ENCODE measurements around the gene KMT2E. TPM values are rescaled to one million over a fixed set of nuclear protein-coding genes. Genes with fewer than 3 reads are reported as not detected.

KMT2E gene
- total RNA-seq, 1 donor from 2014 or later, result 43.0 TPM

DNA sequence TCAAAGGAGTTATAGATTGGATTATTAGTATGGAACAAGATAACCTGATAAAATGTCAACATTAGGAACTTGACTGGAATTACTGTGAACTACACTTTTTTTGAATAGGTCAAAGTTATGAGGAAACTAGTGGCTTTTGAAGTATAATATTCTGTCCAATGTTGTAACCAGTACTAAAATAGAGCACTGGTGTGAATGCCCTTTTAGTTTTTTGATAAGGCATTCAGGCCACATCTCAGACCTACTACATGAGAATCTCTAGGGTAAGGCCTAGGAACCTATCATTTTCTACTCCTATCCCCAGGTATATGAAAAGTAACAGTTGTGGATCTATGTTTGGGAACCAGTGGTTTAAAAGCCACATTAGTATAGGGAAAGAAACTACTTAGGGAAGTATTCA lies 16.4 kb downstream of the KMT2E start:
- no peak for DNase-seq (ENCODE audit: low spot score in 2 of 2)
- no peaks in the 10 kb centered on the region for H3K27me3 ChIP-seq

DNA sequence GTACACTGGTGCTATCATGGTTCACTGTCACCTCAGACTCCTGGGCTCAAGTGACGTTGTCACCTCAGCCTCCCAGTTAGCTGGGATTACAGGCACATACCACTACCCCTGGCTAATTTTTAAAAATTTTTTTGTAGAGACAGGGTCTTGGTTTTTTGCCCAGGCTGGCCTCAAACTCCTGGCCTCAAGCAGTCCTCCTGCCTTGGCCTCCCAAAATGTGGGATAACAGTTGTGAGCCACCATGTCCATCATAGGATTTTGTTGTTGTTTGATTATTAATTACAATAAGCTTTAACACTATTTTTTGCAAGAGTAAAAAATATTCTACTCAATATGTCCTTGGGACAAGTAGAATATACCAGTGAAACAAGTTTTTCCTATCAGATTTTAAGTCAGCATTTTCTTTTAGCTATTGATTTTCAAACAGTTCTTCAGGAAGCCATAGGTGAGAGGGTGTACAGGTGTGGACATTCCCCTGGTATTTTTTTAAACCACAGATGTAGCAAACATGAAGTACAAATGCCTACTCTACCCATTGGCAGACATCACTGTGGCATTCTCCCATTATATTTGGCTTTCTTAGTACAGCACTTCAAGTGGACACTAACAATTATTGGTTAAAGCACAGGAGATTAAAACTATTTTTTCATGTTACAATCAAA lies 18.7 kb downstream of the KMT2E start:
- no peaks in the 10 kb centered on the region for H3K27me3 ChIP-seq
- no peak overlapping the region for H3K27ac ChIP-seq
- TF ChIP-seq, protein P1, sequence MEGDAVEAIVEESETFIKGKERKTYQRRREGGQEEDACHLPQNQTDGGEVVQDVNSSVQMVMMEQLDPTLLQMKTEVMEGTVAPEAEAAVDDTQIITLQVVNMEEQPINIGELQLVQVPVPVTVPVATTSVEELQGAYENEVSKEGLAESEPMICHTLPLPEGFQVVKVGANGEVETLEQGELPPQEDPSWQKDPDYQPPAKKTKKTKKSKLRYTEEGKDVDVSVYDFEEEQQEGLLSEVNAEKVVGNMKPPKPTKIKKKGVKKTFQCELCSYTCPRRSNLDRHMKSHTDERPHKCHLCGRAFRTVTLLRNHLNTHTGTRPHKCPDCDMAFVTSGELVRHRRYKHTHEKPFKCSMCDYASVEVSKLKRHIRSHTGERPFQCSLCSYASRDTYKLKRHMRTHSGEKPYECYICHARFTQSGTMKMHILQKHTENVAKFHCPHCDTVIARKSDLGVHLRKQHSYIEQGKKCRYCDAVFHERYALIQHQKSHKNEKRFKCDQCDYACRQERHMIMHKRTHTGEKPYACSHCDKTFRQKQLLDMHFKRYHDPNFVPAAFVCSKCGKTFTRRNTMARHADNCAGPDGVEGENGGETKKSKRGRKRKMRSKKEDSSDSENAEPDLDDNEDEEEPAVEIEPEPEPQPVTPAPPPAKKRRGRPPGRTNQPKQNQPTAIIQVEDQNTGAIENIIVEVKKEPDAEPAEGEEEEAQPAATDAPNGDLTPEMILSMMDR (IDR thresholded peaks at IDR 0.05), result no peak
- intact Hi-C loops (cut with DNase I), result no loop called here
- no peaks in the 10 kb centered on the region for H3K9me3 ChIP-seq
- no peak overlapping the region for H3K4me3 ChIP-seq
- peaks cover 2 to 33% of the 10 kb centered on the region in 2 donors for H3K4me1 ChIP-seq
- DNase-seq (ENCODE audit: low spot score in 2 of 2), result no peak
- H3K36me3 ChIP-seq, result no peaks in the 10 kb centered on the region

More for the DNA sequence above, 16.4 kb downstream of the KMT2E start:
- peaks cover 7 to 37% of the 10 kb centered on the region in 2 donors for H3K4me1 ChIP-seq
- H3K9me3 ChIP-seq, result no peaks in the 10 kb centered on the region
- H3K36me3 ChIP-seq, result no peaks in the 10 kb centered on the region
- intact Hi-C loops (cut with DNase I), result no loop called here
- H3K27ac ChIP-seq, result no peak overlapping the region
- TF ChIP-seq, protein P1 (IDR thresholded peaks at IDR 0.05), result no peak
- no peak overlapping the region for H3K4me3 ChIP-seq

DNA sequence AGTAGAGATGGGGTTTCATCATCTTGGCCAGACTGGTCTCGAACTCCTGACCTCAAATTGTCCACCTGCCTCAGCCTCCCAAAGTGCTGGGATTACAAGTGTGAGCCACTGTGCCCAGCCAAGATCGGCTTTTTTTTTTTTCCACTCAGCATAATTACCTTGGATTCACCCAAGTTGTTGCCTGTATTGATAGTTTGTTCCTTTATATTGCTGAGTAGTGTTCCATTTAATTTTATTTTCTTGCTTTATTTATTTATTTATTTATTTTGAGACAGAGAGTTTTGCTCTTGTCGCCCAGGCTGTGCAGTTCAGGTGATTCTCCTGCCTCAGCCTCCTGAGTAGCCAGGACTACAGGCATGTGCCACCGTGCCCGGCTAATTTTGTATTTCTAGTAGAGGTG lies 21.3 kb downstream of the KMT2E start:
- DNase-seq (ENCODE audit: low spot score in 2 of 2), result no peak
- no peak overlapping the region for H3K27ac ChIP-seq
- TF ChIP-seq, protein P1 (IDR thresholded peaks at IDR 0.05), result no peak
- H3K9me3 ChIP-seq, result no peaks in the 10 kb centered on the region
- no peak overlapping the region for H3K4me3 ChIP-seq
- intact Hi-C loops (cut with DNase I), result no loop called here
- no peaks in the 10 kb centered on the region for H3K36me3 ChIP-seq
- H3K4me1 ChIP-seq, result peaks cover 2 to 18% of the 10 kb centered on the region in 2 donors
- no peaks in the 10 kb centered on the region for H3K27me3 ChIP-seq

DNA sequence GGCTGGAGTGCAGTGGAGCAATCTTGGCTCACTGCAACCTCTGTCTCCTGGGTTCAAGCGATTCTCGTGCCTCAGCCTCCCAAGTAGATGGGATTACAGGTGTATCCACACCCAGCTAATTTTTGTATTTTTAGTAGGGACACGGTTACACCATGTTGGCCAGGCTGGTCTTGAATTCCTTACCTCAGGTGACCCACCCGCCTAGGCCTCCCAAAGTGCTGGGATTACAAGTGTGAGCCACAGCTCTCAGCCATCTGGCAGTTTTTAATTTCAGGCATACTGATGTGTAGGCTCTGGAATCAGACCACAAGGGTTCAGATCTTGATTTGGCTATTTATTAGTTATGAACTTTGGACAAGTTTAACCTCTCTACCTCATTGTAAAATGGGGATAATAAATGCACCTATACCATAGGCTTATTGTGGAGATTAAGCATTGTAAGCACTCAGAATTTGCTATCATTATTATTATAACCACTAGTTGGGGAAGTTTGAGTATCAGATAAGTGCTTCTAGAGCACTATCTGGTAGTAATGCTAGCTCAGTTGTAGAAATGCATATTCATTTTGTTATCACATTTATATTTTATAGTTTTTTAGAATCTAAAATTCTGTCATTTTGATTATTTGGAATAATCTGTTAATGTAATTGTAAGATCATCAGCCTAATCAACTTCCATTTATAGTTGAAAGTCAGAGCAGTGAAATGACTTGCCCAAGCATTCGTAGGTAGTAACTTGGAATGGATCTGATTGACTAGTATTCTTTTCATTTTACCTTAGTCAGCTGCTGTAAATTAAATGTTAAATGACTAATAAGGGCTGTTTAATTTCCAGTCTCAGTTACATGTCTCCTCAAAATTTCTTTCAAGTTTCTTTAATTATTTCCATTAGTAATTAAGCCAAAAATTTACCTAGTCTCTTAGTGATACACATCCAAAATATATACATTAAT lies 22.5 kb downstream of the KMT2E start:
- TF ChIP-seq, protein P1 (IDR thresholded peaks at IDR 0.05), result no peak
- Histone ChIP-seq H3K4me1 (peaks cover 0 to 14% of the 10 kb centered on the region in 2 donors), H3K4me3 (no peak overlapping the region), H3K36me3 (peaks cover 3 to 4% of the 10 kb centered on the region in 2 donors), H3K27me3 (no peaks in the 10 kb centered on the region), H3K27ac (peak overlapping the region in 1 of 2 donors; percentile 33), H3K9me3 (no peaks in the 10 kb centered on the region)
- intact Hi-C loops (cut with DNase I), result no loop called here
- DNase-seq (ENCODE audit: low spot score in 2 of 2), result no peak

DNA sequence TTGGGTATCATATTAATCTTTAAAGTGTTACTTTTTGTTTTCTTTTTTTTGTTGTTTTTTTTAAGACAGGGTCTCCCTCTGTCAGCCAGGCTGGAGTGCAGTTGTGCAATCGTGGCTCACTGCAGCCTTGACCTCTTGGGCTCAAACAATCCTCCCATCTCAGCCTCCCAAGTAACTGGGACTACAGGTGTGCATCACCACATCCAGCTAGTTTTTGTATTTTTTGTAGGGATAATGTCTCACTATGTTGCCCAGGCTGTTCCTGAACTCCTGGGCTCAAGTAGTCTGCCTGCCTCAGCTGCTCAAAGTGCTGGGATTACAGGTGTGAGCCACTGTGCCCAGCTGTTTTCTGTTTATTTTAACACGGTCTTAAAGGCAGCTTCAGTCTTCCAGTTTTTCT lies 23.3 kb downstream of the KMT2E start:
- Histone ChIP-seq H3K36me3 (peaks cover 4 to 12% of the 10 kb centered on the region in 2 donors), H3K9me3 (no peaks in the 10 kb centered on the region), H3K27ac (peak overlapping the region in 1 of 2 donors; percentile 12), H3K27me3 (no peaks in the 10 kb centered on the region), H3K4me1 (peaks cover 0 to 14% of the 10 kb centered on the region in 2 donors), H3K4me3 (no peak overlapping the region)
- TF ChIP-seq, protein P1 (IDR thresholded peaks at IDR 0.05), result no peak
- intact Hi-C loops (cut with DNase I), result no loop called here
- DNase-seq (ENCODE audit: low spot score in 2 of 2), result no peak
